NT2/D1 (cell line): ENCODE measurements around the gene TFDP1.

Experiments used
- SUZ12 ChIP-seq: IDR thresholded peaks from 2 replicates; pipeline ENCODE4 v1.6.1; 2011; ENCODE audit not compliant: insufficient read length, insufficient read depth; ENCODE audit errors: extremely low read depth
- YY1 ChIP-seq: IDR thresholded peaks from 2 replicates; pipeline ENCODE4 v1.6.1; 2011; ENCODE audit not compliant: insufficient read length, insufficient read depth
- ZNF274 ChIP-seq: IDR thresholded peaks from 2 replicates; pipeline ENCODE4 v1.6.1; 2011; ENCODE audit warnings: mild to moderate bottlenecking, low read depth, low read length

GRCh38 chr13:113663934-113664333, 79.4 kb downstream of the TFDP1 start:
- TF ChIP-seq ZNF274 (no peak), YY1 (no peak), SUZ12 (no peak)
